Glomerular visceral epithelial cell (primary cell): ENCODE measurements around the gene TKT.
"Not testable (repeated sequence)": the region's sequence is repeated elsewhere in the genome, so short reads cannot be mapped to it uniquely, and the experiment has no call there.

Source experiments
- DNase-seq: peaks from one replicate; pipeline ENCODE4 v3.0.0-alpha.2; 2016; ENCODE audit errors: extremely low spot score

TKT gene, protein sequence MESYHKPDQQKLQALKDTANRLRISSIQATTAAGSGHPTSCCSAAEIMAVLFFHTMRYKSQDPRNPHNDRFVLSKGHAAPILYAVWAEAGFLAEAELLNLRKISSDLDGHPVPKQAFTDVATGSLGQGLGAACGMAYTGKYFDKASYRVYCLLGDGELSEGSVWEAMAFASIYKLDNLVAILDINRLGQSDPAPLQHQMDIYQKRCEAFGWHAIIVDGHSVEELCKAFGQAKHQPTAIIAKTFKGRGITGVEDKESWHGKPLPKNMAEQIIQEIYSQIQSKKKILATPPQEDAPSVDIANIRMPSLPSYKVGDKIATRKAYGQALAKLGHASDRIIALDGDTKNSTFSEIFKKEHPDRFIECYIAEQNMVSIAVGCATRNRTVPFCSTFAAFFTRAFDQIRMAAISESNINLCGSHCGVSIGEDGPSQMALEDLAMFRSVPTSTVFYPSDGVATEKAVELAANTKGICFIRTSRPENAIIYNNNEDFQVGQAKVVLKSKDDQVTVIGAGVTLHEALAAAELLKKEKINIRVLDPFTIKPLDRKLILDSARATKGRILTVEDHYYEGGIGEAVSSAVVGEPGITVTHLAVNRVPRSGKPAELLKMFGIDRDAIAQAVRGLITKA

DNA sequence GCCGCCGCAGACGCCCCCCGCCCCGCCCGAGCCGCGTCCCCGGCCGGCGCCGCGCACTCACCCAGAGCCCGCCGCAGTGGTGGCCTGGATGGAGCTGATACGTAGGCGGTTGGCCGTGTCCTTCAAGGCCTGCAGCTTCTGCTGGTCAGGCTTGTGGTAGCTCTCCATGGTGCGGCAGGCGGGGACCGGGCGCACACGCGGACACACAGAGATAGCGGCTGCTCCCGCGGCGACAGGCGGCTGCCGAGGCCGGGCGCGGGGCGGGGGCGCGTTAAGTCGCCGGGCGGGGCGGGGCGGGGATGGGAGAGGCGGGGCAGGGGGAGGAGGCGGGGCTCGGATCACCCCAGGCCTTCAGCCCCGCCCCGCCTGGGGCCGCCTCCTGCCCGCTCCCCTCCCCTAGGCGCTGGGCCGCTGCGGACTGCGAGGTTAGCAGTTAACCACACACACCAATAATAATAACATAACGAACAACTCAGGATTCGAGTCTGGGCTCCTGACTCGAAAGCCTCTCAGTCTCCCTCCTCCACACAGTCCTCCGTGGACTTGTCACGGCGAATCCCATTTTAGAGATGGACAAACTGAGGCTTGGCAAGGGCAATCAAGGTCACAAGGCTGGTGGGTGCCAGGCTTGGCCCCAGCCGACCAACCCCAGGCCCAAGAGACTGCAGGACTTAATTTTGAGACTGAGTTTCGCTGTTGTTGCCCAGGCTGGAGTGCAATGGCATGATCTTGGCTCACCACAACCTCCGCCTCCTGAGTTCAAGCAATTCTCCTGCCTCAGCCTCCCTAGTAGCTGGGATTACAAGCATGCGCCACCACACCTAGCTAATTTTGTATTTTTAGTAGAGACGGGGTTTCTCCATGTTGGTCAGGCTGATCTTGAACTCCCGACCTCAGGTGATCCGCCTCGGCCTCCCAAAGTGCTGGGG lies at the start of gene TKT:
TKT (minus strand) TSS at position 248 of the 929 bp plus-strand sequence; CDS start at position 168, 80 bp downstream.
- peak; percentile 86 for DNase-seq

DNA sequence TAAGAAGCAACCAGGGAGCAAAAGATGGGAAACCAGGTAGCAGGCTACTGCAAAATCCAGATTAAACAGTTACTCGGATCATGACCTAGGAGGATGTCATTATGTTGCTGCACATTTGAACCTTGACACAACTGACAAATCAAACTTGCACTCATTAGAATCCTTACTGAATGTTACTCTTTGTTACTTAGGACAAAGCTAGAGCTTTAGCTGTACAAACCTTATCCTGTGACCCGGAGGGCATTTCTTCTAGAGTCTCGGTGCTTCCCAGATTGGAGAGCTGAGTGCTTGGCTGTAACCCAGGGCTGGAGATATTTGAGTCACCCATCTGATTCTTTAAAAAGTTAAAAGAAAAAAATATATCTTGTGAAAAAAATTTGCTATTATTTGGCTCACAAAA lies 48.1 kb upstream of the TKT start:
- DNase-seq: no peak

DNA sequence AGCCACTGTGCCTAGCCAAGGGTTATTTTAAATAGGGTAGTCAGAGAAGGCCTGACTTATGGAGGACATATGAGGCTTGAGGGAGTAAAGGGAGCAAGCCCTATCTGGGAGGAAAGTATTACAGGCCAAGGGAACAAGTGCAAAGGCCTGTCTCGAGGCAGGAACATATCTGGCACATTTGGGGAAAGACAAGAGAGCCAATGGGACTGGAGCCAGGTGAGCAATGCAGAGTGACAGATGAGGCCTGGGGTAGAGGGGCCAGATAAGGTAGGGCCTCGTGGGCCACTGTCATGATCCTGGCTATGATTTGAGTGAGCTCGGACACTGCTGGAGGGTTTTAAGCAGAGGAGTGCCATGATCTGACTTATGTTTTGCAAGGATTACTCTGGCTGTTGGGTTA lies 47.7 kb upstream of the TKT start:
- no peak for DNase-seq

DNA sequence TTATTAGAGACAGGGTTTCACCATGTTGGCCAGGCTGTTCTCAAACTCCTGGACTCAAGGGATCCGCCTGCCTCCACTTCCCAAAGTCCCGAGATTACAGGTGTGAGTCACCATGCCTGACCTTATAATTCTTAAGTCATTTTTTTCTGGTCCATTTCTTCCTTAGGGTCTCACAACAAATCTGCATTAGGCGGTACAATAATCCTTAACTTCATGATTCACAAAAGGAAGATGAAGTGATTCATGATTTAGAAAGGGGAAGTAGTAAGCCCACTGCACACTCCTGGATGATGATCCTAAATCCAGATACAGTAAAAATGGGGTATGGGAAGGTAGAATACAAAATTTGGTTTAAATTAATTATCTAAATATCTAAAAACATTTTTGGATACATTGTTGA lies 45.0 kb upstream of the TKT start:
- DNase-seq: no peak

DNA sequence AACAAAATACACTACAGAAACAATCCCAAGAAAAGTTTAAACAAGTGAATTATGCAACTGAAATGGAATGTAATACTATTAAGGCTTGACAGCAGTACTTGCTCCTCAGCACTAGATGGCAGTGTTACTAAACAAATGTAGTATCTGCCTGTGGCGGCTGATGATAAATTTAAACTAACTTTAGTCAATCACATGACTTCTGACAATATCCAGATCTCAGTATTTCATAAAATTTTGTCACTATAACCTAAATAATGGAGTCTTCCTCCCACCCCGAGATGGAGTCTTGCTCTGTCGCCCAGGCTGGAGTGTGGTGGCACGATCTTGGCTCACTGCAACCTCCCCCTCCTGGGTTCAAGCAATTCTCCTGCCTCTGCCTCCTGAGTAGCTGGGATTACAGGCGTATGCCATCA lies 43.8 kb upstream of the TKT start:
- peak; percentile 32 for DNase-seq

DNA sequence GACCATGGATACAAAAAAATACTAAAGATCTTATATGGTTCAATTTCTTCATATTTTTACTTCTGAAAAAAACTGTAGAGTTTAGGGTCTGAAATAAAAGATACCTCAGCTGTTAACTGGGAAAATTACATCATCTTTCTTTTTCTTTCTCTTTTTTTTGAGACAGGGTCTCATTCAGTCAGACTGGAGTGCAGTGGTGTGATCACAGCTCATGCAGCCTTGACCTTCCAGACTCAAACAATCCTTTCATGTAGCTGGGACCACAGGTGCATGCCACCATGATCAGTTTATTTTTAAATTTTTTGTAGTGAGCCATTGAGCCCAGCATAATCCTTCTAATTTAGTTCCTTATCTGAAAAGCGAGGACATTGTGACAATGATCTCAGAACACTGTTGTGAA lies 39.6 kb upstream of the TKT start:
- no peak for DNase-seq

DNA sequence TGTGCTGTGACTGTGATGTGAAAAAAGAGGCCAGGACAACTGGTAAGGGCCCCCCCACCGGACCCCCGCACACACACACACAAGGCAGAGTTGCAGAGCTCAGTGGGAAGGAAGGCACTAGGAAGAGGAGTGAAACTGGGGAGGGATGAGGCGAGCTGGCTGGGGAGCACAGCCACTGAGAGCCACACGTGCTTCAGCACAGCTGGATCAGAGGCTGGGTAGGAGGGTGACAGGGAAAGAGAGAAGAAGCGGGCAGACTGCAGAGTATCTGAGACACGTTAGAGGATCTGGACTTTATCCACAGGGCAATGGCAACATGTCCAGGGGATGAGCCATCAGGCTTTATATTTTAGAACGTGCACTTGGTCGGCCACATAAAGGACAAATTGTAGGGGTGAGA lies 38.0 kb upstream of the TKT start:
- DNase-seq: no peak

DNA sequence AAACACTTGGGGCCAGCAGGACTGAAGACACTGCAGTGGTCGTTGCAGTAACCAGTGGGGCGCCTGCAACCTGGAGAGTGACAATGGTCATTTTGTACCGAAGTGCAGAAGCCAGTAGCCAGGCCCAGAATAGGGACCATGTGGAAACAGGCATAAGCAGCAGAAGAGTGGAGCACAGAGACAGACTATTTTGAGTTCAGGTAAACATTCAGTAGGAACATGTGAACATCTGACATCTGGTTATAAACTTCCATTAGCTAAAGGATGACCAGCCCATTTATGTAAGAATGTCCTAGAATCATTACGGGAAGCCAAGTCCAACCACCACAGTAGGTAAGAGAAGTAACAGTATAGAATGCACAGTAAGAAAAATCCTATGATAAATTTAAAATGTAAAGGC lies 32.4 kb upstream of the TKT start:
- no peak for DNase-seq

DNA sequence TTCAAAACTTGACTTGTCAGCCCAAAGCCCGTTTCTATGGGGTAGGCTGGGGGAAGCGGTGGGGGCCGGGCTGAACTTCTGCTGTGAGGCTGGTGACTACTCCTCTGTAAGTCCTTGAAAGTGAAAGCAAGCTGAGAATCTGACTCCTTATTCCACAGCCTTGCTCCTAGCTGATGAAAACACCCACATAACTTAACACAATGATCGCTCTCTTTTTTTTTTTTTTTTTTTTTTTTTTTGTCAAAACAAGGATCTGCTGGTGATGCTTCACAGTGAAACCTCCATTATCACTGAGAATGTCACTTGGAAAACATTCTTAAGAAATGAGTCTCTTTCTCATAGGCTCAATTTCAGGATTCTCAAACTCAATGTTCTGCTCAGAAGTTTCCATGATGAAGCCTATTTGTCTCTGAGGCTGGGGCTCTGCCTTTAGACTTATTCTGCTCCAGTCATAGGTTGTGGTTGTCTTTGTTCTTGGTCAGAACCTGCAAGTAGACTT lies 31.4 kb upstream of the TKT start:
- no peak for DNase-seq

DNA sequence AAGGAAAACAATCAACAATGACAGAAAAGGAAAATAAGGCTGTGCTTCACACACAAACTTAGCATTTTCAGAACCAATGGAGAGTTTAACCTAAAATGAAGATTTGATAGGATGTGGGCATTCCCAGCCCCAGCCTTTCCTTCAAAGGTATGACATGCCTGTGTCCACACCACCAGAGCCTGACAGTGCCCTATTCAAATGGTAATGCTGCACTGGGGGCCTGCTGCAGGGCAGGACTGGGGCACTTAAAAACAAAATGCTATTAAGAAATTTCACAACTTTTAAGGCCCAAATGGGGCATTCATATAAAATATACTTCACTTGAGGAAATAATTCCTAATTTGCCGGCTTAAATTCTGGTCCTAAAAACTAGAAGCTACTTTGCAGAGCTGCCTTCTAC lies 30.9 kb upstream of the TKT start:
- DNase-seq: no peak

DNA sequence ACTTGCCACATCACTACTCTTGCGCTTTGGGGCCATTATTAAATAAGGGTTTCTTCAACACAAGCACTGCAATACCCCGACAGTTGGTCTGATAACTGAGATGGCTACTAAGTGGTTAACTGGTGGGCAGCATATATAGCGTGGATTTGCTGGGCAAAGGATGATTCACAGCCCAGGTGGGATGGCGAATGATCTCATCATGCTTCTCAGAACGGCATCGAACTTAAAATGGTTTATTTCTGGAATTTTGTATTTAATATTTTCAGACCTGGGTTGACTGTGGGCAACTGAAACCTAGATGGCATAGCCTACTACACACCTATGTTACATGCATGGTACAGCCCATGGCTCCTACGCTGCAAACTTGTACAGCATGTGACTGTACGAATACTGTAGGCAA lies 26.8 kb upstream of the TKT start:
- no peak for DNase-seq

DNA sequence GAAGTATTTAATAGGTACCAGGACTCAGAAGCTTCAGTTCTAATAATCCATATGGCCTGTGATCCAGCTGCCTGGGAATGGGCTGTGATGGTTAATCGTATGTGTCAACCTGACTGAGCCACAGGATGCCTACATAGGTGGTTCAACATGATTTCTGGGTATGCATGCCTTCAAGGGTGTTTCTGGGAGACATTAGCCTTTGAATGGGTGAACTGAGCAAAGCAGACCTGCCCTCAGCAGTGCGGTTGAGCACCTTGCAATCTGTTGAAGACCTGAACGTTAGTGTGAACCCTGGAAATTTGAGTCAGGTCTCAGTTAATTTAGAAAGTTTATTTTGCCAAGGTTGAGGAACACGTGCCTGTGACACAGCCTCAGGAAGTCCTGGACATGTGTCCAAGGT lies 22.8 kb upstream of the TKT start:
- DNase-seq: no peak

DNA sequence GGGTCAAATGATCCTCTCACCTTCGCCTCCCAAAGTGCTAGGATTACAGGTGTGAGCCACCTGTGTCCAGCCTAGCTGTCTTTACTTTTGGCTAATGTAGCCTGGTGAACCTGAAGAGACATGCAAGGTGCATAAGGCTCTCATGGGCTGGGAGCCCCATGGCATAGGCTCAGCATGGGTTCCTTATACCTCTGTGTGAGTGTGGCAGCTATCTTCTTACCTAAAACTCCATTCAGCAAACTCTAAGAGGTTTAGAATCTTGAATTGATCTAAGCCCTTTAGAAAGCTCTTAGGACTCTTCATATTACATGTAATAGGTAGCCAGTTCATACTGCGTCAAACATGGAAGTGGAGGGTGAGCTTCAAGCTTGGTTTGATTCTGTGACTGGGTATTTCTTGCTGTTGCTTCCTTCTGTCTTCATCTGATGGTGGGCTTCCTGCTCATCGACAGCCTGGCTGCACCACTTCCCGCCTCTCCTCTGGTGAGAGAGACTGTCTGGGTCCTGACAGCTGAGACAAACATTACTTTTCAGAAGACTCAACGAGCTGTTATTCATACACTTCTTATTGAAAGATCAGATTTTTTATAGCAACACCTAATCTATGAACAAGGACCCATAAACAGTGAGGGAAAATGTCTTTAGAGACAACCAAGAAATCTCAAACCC lies 19.2 kb upstream of the TKT start:
- no peak for DNase-seq

DNA sequence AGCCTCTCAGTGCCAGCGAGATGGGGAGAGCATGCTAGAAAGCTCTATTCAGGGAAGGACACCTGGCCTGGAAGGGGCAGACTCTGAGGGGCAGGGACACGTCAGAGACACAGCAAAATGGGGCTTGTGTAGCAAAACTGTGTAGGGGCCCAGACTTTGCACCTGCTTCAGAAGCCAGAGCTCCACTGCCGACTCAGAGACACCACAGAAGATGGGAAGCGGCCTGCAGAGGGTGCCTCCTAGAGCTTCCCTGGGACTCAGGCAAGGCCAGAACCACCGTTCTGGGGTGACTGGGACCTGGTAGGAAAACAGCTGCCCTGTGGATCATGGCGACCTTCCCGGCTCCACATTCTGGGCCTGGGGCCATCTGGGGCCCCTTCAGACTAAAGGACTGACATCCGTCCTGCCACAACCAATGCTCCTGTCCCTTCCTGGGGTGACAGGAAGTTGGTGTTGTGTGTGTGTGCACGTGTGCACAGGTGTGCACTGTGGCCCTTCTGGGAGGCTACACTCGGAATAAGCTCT lies 17.4 kb upstream of the TKT start:
- no peak for DNase-seq

DNA sequence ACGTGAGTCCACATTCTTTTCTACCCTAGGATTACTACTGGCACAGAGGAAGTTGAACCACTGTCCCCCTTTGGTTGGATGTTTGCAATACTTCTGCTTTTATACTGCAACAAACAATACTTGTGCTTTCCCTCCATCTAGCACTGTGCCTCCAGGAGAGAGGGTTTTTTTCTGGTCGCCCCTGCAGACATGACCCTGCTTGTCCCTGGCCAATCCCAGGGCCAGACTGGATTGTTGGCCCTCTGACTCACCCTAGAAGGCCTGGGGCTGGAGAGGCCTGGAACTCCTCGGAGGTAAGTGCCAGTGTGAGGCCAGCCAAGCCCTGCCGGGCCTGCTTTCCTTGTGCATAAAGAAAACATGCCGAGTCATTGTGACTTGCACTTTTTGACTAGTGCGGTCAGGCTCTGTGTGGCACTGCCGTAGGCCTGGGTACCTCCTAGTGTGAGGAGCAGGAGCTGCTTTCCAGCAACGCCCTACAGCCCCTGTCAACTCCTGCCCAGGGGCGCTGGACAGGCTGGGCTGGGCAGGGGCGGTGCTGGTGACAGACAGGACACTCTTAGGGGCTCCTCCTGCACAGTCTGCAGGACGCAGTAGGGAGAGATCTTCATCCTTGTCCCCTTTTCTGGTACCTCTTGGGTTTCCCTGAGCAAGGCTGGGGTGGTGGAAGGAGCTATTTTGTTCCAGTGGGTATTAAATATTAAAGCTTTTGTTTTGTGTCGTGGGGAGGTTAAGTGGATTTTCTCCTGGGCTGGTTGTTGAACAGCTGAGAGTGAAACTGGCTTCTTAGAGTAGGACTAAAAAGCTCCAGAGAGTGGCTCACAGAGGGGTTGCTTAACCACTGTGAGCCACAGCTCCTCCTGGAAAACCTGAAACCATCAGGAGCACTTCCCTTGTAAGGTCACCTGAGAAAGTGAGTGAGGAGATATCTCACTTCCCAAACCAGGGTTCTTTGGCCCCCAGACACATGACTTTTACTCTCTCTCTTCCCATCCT lies 14.4 kb upstream of the TKT start:
- DNase-seq: peak; percentile 96

DNA sequence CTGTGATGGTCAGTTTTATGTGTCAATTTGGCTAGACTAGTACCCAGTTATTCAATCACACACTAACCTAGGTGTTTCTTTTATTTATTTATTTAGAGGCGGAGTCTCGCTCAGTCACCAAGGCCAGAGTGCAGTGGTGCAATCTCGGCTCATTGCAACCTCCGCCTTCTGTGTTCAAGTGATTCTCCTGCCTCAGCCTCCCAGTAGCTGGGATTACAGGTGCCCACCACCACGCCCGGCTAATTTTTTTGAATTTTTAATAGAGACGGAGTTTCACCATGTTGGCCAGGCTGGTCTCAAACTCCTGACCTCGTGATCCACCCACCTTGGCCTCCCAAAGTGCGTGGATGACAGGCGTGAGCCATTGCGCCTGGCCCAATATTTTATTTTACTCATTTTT lies 13.4 kb upstream of the TKT start:
- not testable (repeated sequence) for DNase-seq

DNA sequence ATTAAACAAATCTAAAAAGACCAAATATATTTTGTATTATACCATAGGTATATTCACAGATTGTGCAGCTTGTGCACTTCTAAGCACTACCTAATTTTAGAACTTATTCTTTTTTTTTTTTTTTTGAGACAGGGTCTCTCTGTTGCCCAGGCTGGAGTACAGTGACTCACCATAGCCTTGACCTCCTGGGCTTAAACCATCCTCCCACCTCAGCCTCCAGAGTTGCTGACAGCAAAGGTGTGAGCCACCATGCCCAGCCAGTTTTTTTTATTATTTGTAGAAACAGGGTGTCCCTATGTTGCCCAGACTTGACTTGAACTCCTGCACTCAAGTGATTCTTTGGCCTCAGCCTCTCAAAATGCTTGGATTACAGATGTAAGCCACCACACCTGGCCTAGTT lies 11.9 kb upstream of the TKT start:
- DNase-seq: no peak

DNA sequence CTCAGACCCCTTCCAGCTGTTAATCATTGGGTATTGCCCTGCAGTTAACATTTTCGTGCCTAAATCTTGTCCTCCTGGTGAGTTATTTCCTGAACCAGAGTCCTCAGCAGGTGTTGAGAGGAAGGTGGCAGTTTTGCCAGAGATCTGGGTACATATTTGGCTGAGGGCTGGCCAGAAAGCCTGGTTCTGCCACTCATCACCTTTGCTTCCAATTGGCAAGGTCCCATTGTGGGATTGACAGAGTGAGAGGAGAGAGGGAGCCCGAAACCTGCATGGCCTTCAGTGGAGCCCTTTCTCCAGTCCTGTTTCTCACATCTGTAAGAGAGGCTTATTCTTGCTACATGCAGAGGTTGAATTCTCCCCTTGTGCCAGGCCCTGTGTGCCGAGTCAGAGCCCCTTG lies 8.9 kb upstream of the TKT start:
- DNase-seq: no peak

DNA sequence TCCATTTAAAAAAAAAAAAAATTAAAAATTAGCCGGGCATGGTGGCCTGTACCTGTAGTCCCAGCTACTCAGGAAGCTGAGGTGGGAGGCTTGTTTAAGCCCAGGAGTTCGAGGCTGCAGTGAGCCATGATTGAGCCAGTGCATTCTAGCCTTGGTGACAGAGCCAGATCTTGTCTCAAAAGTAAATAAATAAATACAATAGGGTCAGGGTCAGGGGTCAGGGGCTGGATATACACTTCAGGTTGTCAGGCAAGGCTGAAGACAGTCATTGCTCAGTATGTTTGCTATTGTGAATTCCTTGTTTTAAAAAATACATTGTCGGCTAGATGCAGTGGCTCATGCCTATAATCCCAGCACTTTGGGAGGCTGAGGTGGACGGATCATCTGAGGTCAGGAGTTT lies 8.1 kb upstream of the TKT start:
- DNase-seq: no peak

DNA sequence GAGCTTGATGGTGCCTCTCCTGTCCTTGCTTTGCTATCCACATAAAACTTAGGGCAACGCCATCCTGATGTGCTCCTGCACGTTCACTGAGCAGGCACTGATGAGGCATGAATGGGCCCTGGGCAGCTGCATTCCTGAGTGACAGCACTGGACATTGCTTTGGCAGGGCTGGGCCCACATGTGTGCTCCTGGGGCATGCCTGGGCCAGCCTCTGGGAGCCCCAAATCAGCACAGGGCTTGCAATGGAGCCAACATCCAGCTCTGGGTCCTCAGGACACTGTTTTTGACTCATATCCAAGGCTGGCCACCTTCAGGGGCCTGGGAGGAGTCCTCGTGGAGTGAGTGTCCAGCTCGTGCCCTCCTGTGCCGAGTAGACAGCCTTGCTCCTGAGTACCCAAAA lies 5.9 kb upstream of the TKT start:
- DNase-seq: no peak
